Right atrium auricular region (tissue), 2 donors: ENCODE measurements around the gene PLIN5. TPM values are rescaled to one million over a fixed set of nuclear protein-coding genes. Genes with fewer than 3 reads are reported as not detected.

Experiments used
- DNase-seq: peaks from one replicate; pipeline ENCODE4 v3.0.0-alpha.2; 2019; ENCODE audit warnings: low spot score
- H3K27ac ChIP-seq, 2 donors: fragments of 200-600 bp; sonication (generic); 1 replicate in 1 of 2; 2 replicates in 1 of 2; pipeline ENCODE4 v1.5.1; 2016 to 2019
- H3K27me3 ChIP-seq, 2 donors: fragments of 200-600 bp; sonication (generic); one replicate each; pipeline versions ENCODE4 v1.5.1 to v1.6.0; 2017 to 2019
- H3K36me3 ChIP-seq: fragments of 200-600 bp; sonication (generic); one replicate; pipeline ENCODE4 v1.5.1; 2016
- H3K4me1 ChIP-seq, 2 donors: fragments of 200-600 bp; sonication (generic); one replicate each; pipeline versions ENCODE4 v1.5.1 to v1.6.0; 2017 to 2019
- H3K4me3 ChIP-seq, 2 donors: fragments of 200-600 bp; sonication (generic); 1 replicate in 1 of 2; 2 replicates in 1 of 2; pipeline ENCODE4 v1.5.1; 2017 to 2019; ENCODE audit warnings: mild to moderate bottlenecking in 1 of 2, moderate library complexity in 1 of 2
- H3K9me3 ChIP-seq, 2 donors: fragments of 200-600 bp; sonication (generic); one replicate each; pipeline ENCODE4 v1.5.1; 2019
- total RNA-seq, 2 donors: library from RNA; depleted of rRNA; stranded (reverse); fragments of >200 nt; gene quantifications; one replicate each; pipeline ENCODE4 v1.1.0, GENCODE V29; 2016
- TF ChIP-seq, protein P1 (sequence below), 2 donors: fragments of 200-600 bp; sonication (generic); IDR thresholded peaks; one replicate each; pipeline ENCODE4 v1.5.1; 2019; ENCODE audit warnings: antibody characterized with exemption in 2 of 2

PLIN5 gene
- total RNA-seq, 2 donors from 2014 or later, result 21.4 to 43.6 TPM

GRCh38 chr19:4553775-4554174 lies 18.8 kb upstream of the PLIN5 start:
- Histone ChIP-seq H3K4me1 (peaks cover 0 to 15% of the 10 kb centered on the region in 2 donors), H3K9me3 (no peaks in the 10 kb centered on the region), H3K27me3 (no peaks in the 10 kb centered on the region), H3K36me3 (peaks cover 14% of the 10 kb centered on the region), H3K4me3 (no peak overlapping the region), H3K27ac (no peak overlapping the region)
- TF ChIP-seq, protein P1, sequence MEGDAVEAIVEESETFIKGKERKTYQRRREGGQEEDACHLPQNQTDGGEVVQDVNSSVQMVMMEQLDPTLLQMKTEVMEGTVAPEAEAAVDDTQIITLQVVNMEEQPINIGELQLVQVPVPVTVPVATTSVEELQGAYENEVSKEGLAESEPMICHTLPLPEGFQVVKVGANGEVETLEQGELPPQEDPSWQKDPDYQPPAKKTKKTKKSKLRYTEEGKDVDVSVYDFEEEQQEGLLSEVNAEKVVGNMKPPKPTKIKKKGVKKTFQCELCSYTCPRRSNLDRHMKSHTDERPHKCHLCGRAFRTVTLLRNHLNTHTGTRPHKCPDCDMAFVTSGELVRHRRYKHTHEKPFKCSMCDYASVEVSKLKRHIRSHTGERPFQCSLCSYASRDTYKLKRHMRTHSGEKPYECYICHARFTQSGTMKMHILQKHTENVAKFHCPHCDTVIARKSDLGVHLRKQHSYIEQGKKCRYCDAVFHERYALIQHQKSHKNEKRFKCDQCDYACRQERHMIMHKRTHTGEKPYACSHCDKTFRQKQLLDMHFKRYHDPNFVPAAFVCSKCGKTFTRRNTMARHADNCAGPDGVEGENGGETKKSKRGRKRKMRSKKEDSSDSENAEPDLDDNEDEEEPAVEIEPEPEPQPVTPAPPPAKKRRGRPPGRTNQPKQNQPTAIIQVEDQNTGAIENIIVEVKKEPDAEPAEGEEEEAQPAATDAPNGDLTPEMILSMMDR (IDR thresholded peaks at IDR 0.05), result no peak
- no peak for DNase-seq

GRCh38 chr19:4553092-4553695 lies 18.2 kb upstream of the PLIN5 start:
- TF ChIP-seq, protein P1 (IDR thresholded peaks at IDR 0.05), result no peak
- Histone ChIP-seq H3K27me3 (no peaks in the 10 kb centered on the region), H3K4me3 (no peak overlapping the region), H3K27ac (no peak overlapping the region), H3K4me1 (peaks cover 0 to 13% of the 10 kb centered on the region in 2 donors), H3K9me3 (no peaks in the 10 kb centered on the region), H3K36me3 (peaks cover 14% of the 10 kb centered on the region)
- no peak for DNase-seq

GRCh38 chr19:4552525-4552819 lies 17.4 kb upstream of the PLIN5 start:
- H3K36me3 ChIP-seq, result peaks cover 14% of the 10 kb centered on the region
- no peak overlapping the region for H3K4me3 ChIP-seq
- peaks cover 0 to 6% of the 10 kb centered on the region in 2 donors for H3K4me1 ChIP-seq
- TF ChIP-seq, protein P1 (IDR thresholded peaks at IDR 0.05), result no peak
- H3K9me3 ChIP-seq, result no peaks in the 10 kb centered on the region
- no peaks in the 10 kb centered on the region for H3K27me3 ChIP-seq
- H3K27ac ChIP-seq, result no peak overlapping the region
- DNase-seq, result no peak

DNA sequence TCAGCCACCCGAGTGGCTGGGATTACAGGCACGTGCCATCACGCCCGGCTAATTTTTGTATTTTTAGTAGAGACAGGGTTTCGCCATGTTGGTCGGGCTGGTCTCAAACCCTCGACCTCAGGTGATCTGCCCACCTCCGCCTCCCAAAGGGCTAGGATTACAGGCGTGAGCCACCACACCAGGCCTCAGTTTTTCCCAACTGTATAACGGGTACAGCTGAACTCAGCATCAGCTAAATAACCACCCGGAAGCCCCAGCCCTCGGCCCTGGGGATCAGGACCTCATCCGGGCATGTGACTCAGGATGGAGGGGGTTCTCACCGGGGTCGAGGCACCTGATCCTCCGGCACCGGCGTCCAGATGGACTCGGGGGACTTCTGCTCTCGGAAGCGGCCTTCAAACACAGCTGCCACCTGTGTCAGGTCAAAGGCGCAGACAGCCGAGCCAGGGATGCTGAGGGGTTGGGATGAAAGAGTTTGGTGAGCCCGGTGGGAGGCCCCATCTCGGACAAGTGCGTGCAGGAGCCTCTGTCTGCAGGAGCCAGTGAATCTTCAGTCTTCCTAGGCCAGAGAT lies 15.5 kb upstream of the PLIN5 start:
- Histone ChIP-seq H3K27me3 (no peaks in the 10 kb centered on the region), H3K4me3 (no peak overlapping the region), H3K4me1 (no peaks in the 10 kb centered on the region), H3K9me3 (no peaks in the 10 kb centered on the region), H3K36me3 (peaks cover 14% of the 10 kb centered on the region), H3K27ac (no peak overlapping the region)
- TF ChIP-seq, protein P1 (IDR thresholded peaks at IDR 0.05), result no peak
- no peak for DNase-seq

DNA sequence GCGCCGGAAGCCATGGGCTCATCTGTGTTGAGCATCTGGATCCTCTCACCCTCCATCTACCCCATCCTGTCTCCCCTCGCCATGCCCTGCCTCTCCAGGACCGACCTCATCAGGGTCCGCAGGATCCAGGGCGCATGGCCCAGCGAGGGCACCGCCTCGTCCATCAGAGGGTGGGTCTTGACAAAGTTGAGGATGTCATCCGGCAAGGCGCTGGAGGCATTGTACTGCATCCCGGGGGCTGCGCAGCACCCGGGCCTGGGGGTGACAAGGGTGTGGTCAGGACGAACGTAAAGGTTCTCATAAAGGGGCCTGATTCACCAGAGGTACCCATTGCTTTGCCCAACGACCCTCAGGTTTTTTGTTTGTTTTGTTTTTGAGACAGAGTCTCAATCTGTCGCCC lies 15.0 kb upstream of the PLIN5 start:
- Histone ChIP-seq H3K4me1 (no peaks in the 10 kb centered on the region), H3K9me3 (no peaks in the 10 kb centered on the region), H3K36me3 (peaks cover 14% of the 10 kb centered on the region), H3K27ac (no peak overlapping the region), H3K4me3 (no peak overlapping the region), H3K27me3 (no peaks in the 10 kb centered on the region)
- no peak for DNase-seq
- TF ChIP-seq, protein P1 (IDR thresholded peaks at IDR 0.05), result no peak

DNA sequence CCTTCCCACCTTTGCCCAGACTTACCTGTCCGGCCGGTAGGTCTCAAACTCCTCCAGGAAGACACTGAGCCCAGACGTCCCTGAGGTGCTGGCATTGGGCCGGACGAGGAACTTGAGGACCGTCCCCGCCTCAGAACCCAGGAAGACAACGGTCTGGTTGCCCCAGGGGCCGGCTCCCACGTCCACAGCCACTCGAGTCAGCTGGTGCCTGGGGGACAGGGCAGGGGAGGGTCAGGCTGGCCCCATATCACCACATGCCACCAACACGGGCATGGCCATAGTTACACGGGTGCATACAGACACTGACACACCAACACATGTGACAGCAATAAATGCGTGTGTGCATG lies 13.2 kb upstream of the PLIN5 start:
- Histone ChIP-seq H3K4me3 (no peak overlapping the region), H3K36me3 (peaks cover 14% of the 10 kb centered on the region), H3K27ac (no peak overlapping the region), H3K9me3 (no peaks in the 10 kb centered on the region), H3K27me3 (no peaks in the 10 kb centered on the region), H3K4me1 (no peaks in the 10 kb centered on the region)
- no peak for DNase-seq
- TF ChIP-seq, protein P1 (IDR thresholded peaks at IDR 0.05), result no peak
